HepG2 (cell line): ENCODE data around the gene EIF3L. TPM values are rescaled to one million over a fixed set of nuclear protein-coding genes. Genes with fewer than 3 reads are reported as not detected.

ENCODE experiments used
- FOXK2 ChIP-seq: fragments of 450-650 bp; IDR thresholded peaks from 2 replicates; pipeline ENCODE4 v1.6.1; 2016
- KLF16 ChIP-seq, 2 experiments: sonication (generic) in 1 of 2; formaldehyde crosslinking in 1 of 2; IDR thresholded peaks; 2 replicates each; pipeline versions ENCODE4 v1.6.1 to v1.8.0; 2016 to 2023; ENCODE audit warnings: missing genetic modification reagents in 2 of 2, missing compliant biosample characterization in 1 of 2
- NCOA2 ChIP-seq: sonication (generic); formaldehyde crosslinking; IDR thresholded peaks from 2 replicates; pipeline ENCODE4 v1.8.0; 2022; ENCODE audit warnings: inconsistent platforms
- RARA ChIP-seq: IDR thresholded peaks from 2 replicates; pipeline ENCODE4 v1.6.1; 2016; ENCODE audit warnings: missing genetic modification reagents, missing compliant biosample characterization
- RBAK ChIP-seq: sonication (generic); formaldehyde crosslinking; IDR thresholded peaks from 2 replicates; pipeline ENCODE4 v1.5.1; 2020; ENCODE audit warnings: mild to moderate bottlenecking, missing genetic modification reagents
- RXRA ChIP-seq: sonication (generic); formaldehyde crosslinking; IDR thresholded peaks from 2 replicates; pipeline ENCODE4 v1.5.1; 2020; ENCODE audit warnings: missing genetic modification reagents
- SIN3A ChIP-seq: IDR thresholded peaks from 2 replicates; pipeline ENCODE4 v1.6.1; 2011; ENCODE audit warnings: low read depth, mild to moderate bottlenecking, control low read depth, low read length, borderline replicate concordance
- THAP11 ChIP-seq: IDR thresholded peaks from 2 replicates; pipeline ENCODE4 v1.6.1; 2016; ENCODE audit warnings: missing biosample characterization, missing genetic modification reagents
- ZNF383 ChIP-seq: sonication (generic); formaldehyde crosslinking; IDR thresholded peaks from 2 replicates; pipeline ENCODE4 v1.4.0; 2020; ENCODE audit warnings: missing genetic modification reagents, mild to moderate bottlenecking, borderline replicate concordance
- ZNF567 ChIP-seq: sonication (generic); formaldehyde crosslinking; IDR thresholded peaks from 2 replicates; pipeline ENCODE4 v1.8.1; 2023; ENCODE audit warnings: mild to moderate bottlenecking, missing genetic modification reagents, borderline replicate concordance
- ZNF670 ChIP-seq: sonication (generic); formaldehyde crosslinking; IDR thresholded peaks from 2 replicates; pipeline ENCODE4 v1.8.0; 2022; ENCODE audit warnings: mild to moderate bottlenecking, missing genetic modification reagents, borderline replicate concordance
- ZNF816 ChIP-seq: sonication (generic); formaldehyde crosslinking; IDR thresholded peaks from 2 replicates; pipeline ENCODE4 v1.8.0; 2022; ENCODE audit warnings: missing genetic modification reagents, mild to moderate bottlenecking, borderline replicate concordance
- polyA plus RNA-seq, 8 experiments: library from polyadenylated mRNA; depleted of rRNA in 3 of 8; stranded (reverse) in 7 of 8; unstranded in 1 of 8; fragments of >200 nt; fragmentation: Illumina TruSeq in 4 of 8; extraction: Trizol in 4 of 8; gene quantifications; 2 replicates each; pipeline versions ENCODE4 v1.2.1 to v1.2.3, GENCODE V29; 2011 to 2016; ENCODE audit warnings: low read depth in 4 of 8, missing spikeins in 1 of 8, mixed read lengths in 1 of 8; ENCODE audit not compliant: insufficient read depth in 1 of 8
- total RNA-seq, 5 experiments: library from RNA; depleted of rRNA; stranded (reverse); fragments of >200 nt; fragmentation: Illumina TruSeq; extraction: Trizol; gene quantifications; 2 replicates each; pipeline ENCODE4 v1.2.3, GENCODE V29; 2016; ENCODE audit warnings: low read depth in 1 of 5
- TF ChIP-seq, protein P1 (sequence below): IDR thresholded peaks from 2 replicates; pipeline ENCODE4 v1.6.1; 2018; ENCODE audit warnings: missing genetic modification reagents, mild to moderate bottlenecking, missing compliant biosample characterization
- TF ChIP-seq, protein P2 (sequence below): sonication (generic); formaldehyde crosslinking; IDR thresholded peaks from 2 replicates; pipeline ENCODE4 v1.8.1; 2022; ENCODE audit warnings: mild to moderate bottlenecking, missing genetic modification reagents
- TF ChIP-seq, protein P3 (sequence below): sonication (generic); formaldehyde crosslinking; IDR thresholded peaks from 2 replicates; pipeline ENCODE4 v1.8.1; 2023; ENCODE audit warnings: missing genetic modification reagents, inconsistent platforms, borderline replicate concordance
- TF ChIP-seq, protein P4 (sequence below): sonication (generic); formaldehyde crosslinking; IDR thresholded peaks from 2 replicates; pipeline ENCODE4 v1.8.1; 2023; ENCODE audit warnings: mild to moderate bottlenecking, inconsistent platforms, moderate library complexity, missing genetic modification reagents, borderline replicate concordance
- TF ChIP-seq, protein P5 (sequence below): sonication (generic); formaldehyde crosslinking; IDR thresholded peaks from 2 replicates; pipeline ENCODE4 v1.5.1; 2020; ENCODE audit warnings: mild to moderate bottlenecking, missing genetic modification reagents, borderline replicate concordance
- TF ChIP-seq, protein P6 (sequence below): IDR thresholded peaks from 2 replicates; pipeline ENCODE4 v1.6.1; 2016

The EIF3L gene
- total and polyA plus RNA-seq, 2 of the 13 experiments (the other 11 are each of a cell fraction or from before 2014, with no cell fraction given), result 514 to 793 TPM

DNA sequence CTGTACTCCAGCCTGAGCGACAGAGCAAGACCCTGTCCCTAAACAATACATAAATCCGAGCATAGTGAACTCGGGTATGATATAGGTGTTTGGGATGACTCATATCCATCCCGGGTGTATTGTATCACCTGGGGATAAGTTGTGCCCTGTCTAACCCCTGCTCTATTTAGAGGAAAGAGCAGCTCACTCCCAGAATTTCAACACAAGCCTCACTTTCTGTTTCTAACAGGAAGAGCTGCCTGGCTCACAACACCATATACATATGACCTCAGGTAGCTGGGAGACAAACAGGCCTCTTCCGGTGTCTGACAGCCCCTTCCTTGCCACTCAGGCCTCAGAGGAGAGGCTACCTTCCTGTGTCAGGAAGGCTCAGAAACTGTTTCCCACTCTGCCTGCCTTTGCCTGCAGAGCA lies 47.0 kb downstream of the EIF3L start (continued):
- TF ChIP-seq, protein P1, sequence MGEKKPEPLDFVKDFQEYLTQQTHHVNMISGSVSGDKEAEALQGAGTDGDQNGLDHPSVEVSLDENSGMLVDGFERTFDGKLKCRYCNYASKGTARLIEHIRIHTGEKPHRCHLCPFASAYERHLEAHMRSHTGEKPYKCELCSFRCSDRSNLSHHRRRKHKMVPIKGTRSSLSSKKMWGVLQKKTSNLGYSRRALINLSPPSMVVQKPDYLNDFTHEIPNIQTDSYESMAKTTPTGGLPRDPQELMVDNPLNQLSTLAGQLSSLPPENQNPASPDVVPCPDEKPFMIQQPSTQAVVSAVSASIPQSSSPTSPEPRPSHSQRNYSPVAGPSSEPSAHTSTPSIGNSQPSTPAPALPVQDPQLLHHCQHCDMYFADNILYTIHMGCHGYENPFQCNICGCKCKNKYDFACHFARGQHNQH (CRISPR knock-in tag), result peak; percentile 53; the same call in 1 of the 2 replicates
- TF ChIP-seq RARA (CRISPR knock-in tag) (peak; percentile 85), RBAK (CRISPR knock-in tag) (peak; percentile 90), ZNF816 (CRISPR knock-in tag) (0 out of 2 replicates have a peak, but pooled peaks have one; percentile 43), KLF16 (CRISPR knock-in tag; IDR thresholded peaks at IDR 0.05) (peak in 1 of 2 experiments; percentile 38; a peak in 1 of 4 replicates), FOXK2 (peak; percentile 33; the same call in 1 of the 2 replicates), NCOA2 (0 out of 2 replicates have a peak, but pooled peaks have one; percentile 30), ZNF567 (CRISPR knock-in tag) (no peak), ZNF383 (CRISPR knock-in tag) (no peak), ZNF670 (CRISPR knock-in tag) (0 out of 2 replicates have a peak, but pooled peaks have one; percentile 56), SIN3A (0 out of 2 replicates have a peak, but pooled peaks have one; percentile 13), THAP11 (CRISPR knock-in tag) (peak; percentile 51; the same call in 1 of the 2 replicates), RXRA (CRISPR knock-in tag) (peak; percentile 65; the same call in 1 of the 2 replicates)
- TF ChIP-seq, protein P2, sequence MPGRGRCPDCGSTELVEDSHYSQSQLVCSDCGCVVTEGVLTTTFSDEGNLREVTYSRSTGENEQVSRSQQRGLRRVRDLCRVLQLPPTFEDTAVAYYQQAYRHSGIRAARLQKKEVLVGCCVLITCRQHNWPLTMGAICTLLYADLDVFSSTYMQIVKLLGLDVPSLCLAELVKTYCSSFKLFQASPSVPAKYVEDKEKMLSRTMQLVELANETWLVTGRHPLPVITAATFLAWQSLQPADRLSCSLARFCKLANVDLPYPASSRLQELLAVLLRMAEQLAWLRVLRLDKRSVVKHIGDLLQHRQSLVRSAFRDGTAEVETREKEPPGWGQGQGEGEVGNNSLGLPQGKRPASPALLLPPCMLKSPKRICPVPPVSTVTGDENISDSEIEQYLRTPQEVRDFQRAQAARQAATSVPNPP, result no peak
- TF ChIP-seq, protein P3, sequence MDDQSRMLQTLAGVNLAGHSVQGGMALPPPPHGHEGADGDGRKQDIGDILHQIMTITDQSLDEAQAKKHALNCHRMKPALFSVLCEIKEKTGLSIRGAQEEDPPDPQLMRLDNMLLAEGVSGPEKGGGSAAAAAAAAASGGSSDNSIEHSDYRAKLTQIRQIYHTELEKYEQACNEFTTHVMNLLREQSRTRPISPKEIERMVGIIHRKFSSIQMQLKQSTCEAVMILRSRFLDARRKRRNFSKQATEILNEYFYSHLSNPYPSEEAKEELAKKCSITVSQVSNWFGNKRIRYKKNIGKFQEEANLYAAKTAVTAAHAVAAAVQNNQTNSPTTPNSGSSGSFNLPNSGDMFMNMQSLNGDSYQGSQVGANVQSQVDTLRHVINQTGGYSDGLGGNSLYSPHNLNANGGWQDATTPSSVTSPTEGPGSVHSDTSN, result no peak
- TF ChIP-seq, protein P4, sequence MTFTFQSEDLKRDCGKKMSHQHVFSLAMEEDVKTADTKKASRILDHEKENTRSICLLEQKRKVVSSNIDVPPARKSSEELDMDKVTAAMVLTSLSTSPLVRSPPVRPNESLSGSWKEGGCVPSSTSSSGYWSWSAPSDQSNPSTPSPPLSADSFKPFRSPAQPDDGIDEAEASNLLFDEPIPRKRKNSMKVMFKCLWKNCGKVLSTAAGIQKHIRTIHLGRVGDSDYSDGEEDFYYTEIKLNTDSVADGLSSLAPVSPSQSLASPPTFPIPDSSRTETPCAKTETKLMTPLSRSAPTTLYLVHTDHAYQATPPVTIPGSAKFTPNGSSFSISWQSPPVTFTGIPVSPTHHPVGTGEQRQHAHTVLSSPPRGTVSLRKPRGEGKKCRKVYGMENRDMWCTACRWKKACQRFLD, result no peak
- TF ChIP-seq, protein P5, sequence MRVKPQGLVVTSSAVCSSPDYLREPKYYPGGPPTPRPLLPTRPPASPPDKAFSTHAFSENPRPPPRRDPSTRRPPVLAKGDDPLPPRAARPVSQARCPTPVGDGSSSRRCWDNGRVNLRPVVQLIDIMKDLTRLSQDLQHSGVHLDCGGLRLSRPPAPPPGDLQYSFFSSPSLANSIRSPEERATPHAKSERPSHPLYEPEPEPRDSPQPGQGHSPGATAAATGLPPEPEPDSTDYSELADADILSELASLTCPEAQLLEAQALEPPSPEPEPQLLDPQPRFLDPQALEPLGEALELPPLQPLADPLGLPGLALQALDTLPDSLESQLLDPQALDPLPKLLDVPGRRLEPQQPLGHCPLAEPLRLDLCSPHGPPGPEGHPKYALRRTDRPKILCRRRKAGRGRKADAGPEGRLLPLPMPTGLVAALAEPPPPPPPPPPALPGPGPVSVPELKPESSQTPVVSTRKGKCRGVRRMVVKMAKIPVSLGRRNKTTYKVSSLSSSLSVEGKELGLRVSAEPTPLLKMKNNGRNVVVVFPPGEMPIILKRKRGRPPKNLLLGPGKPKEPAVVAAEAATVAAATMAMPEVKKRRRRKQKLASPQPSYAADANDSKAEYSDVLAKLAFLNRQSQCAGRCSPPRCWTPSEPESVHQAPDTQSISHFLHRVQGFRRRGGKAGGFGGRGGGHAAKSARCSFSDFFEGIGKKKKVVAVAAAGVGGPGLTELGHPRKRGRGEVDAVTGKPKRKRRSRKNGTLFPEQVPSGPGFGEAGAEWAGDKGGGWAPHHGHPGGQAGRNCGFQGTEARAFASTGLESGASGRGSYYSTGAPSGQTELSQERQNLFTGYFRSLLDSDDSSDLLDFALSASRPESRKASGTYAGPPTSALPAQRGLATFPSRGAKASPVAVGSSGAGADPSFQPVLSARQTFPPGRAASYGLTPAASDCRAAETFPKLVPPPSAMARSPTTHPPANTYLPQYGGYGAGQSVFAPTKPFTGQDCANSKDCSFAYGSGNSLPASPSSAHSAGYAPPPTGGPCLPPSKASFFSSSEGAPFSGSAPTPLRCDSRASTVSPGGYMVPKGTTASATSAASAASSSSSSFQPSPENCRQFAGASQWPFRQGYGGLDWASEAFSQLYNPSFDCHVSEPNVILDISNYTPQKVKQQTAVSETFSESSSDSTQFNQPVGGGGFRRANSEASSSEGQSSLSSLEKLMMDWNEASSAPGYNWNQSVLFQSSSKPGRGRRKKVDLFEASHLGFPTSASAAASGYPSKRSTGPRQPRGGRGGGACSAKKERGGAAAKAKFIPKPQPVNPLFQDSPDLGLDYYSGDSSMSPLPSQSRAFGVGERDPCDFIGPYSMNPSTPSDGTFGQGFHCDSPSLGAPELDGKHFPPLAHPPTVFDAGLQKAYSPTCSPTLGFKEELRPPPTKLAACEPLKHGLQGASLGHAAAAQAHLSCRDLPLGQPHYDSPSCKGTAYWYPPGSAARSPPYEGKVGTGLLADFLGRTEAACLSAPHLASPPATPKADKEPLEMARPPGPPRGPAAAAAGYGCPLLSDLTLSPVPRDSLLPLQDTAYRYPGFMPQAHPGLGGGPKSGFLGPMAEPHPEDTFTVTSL, result peak; percentile 62; the same call in 1 of the 2 replicates
- TF ChIP-seq, protein P6, sequence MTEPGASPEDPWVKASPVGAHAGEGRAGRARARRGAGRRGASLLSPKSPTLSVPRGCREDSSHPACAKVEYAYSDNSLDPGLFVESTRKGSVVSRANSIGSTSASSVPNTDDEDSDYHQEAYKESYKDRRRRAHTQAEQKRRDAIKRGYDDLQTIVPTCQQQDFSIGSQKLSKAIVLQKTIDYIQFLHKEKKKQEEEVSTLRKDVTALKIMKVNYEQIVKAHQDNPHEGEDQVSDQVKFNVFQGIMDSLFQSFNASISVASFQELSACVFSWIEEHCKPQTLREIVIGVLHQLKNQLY, result 0 out of 2 replicates have a peak, but pooled peaks have one; percentile 28
